Measurements from ENCODE around the gene FOXP3.

FOXP3 gene

DNA sequence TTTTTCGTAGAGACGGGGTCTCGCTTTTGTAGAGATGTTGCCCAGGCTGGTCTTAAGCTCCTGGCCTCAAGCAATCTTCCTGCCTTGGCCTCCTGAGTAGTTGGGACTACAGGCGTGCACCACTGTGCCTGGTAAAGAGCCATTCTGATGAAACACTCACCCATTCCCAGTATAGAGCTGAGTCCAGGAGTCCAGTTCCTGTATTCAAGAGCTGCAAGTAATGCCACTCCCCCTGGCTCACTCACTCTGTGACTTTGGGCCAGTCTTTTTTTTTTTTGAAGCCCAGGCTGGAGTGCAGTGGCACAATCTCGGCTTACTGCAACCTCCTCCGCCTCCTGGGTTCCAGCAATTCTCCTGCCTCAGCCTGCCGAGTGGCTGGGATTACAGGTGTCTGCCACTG lies 25.8 kb downstream of the FOXP3 start:
- DNase-seq (ENCODE audit: low read depth in 1 of 2, low spot score in 1 of 2): no peak
- no peak for TF ChIP-seq JUND (IDR thresholded peaks at IDR 0.05; ENCODE audit: low read depth)
- in situ Hi-C loops (cut with HindIII; ENCODE audit: low pct_unique_long_range_greater_than_20kb, low sequenced_read_pairs): no loop called here

DNA sequence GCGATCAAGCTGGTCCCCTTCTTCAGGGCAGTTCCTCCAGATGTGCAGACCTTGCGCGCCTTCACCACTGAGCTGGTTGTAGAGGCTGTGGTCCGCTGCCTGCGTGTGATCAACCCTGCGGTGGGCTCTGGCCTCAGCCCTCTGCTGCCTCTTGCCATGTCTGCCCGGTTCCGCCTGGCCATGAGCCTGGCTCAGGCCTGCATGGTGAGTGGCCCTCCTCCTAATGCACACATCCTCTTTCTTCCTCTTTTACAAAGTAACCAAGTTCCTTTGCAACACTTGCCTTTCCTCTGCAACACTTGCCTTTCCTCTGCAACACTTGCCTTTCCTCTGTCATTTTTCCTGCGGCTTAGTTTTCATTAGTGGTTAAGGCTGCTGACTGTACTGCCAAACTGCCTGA lies 27.4 kb downstream of the FOXP3 start:
- no peak for DNase-seq (ENCODE audit: low read depth in 1 of 2, low spot score in 1 of 2)
- TF ChIP-seq JUND (IDR thresholded peaks at IDR 0.05; ENCODE audit: low read depth): no peak
- in situ Hi-C loops (cut with HindIII; ENCODE audit: low pct_unique_long_range_greater_than_20kb, low sequenced_read_pairs): no loop called here

GRCh38 chrX:49233887-49234555 lies 30.5 kb downstream of the FOXP3 start:
- DNase-seq (ENCODE audit: low read depth in 1 of 2, low spot score in 1 of 2): no peak
- in situ Hi-C loops (cut with HindIII; ENCODE audit: low pct_unique_long_range_greater_than_20kb, low sequenced_read_pairs): no loop called here
- TF ChIP-seq JUND (IDR thresholded peaks at IDR 0.05; ENCODE audit: low read depth): no peak

- no peak for TF ChIP-seq JUND (IDR thresholded peaks at IDR 0.05; ENCODE audit: low read depth)
- no peak for DNase-seq (ENCODE audit: low read depth in 1 of 2, low spot score in 1 of 2)
- in situ Hi-C loops (cut with HindIII; ENCODE audit: low pct_unique_long_range_greater_than_20kb, low sequenced_read_pairs): no loop called here
Measured at GRCh38 chrX:49233176-49233575, 31.3 kb downstream of the FOXP3 start, which contains the start of gene CACNA1F. Gene CACNA1F (minus strand): TSS chrX:49233340. CDS start chrX:49233309, 31 bp downstream.

- in situ Hi-C loops (cut with HindIII; ENCODE audit: low pct_unique_long_range_greater_than_20kb, low sequenced_read_pairs): no loop called here
- no peak for TF ChIP-seq JUND (IDR thresholded peaks at IDR 0.05; ENCODE audit: low read depth)
- no peak for DNase-seq (ENCODE audit: low read depth in 1 of 2, low spot score in 1 of 2)
Measured at GRCh38 chrX:49232525-49232924, 32.0 kb downstream of the FOXP3 start.

GRCh38 chrX:49231333-49232000 lies 33.0 kb downstream of the FOXP3 start:
- in situ Hi-C loops (cut with HindIII; ENCODE audit: low pct_unique_long_range_greater_than_20kb, low sequenced_read_pairs): no loop called here
- no peak for TF ChIP-seq JUND (IDR thresholded peaks at IDR 0.05; ENCODE audit: low read depth)
- no peak for DNase-seq (ENCODE audit: low read depth in 1 of 2, low spot score in 1 of 2)

GRCh38 chrX:49230500-49231232 lies 33.8 kb downstream of the FOXP3 start:
- no peak for TF ChIP-seq JUND (IDR thresholded peaks at IDR 0.05; ENCODE audit: low read depth)
- DNase-seq (ENCODE audit: low read depth in 1 of 2, low spot score in 1 of 2): peak; percentile 47 to 78
- in situ Hi-C loops (cut with HindIII; ENCODE audit: low pct_unique_long_range_greater_than_20kb, low sequenced_read_pairs): no loop called here

DNA sequence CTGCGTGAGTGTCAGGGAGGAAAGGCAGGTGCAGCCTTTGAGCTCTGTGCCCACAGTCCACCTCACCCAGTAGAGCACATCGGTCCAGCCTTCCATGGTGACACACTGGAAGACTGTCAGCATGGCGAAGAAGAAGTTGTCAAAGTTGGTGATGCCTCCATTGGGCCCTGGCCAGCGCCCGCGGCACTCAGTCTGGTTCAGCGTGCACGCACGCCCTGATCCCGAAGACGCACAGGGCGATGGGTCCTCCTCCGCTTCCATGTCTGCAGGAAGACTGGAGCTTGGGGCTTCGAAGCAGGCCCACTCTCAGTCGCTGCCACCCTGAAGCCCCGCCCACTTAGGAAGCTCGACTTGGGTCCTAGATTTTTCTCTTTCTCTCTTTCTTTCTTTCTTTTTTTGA lies 36.3 kb downstream of the FOXP3 start:
- no peak for TF ChIP-seq JUND (IDR thresholded peaks at IDR 0.05; ENCODE audit: low read depth)
- in situ Hi-C loops (cut with HindIII; ENCODE audit: low pct_unique_long_range_greater_than_20kb, low sequenced_read_pairs): no loop called here
- no peak for DNase-seq (ENCODE audit: low read depth in 1 of 2, low spot score in 1 of 2)

- TF ChIP-seq JUND (IDR thresholded peaks at IDR 0.05; ENCODE audit: low read depth): no peak
- no peak for DNase-seq (ENCODE audit: low read depth in 1 of 2, low spot score in 1 of 2)
- in situ Hi-C loops (cut with HindIII; ENCODE audit: low pct_unique_long_range_greater_than_20kb, low sequenced_read_pairs): no loop called here
Measured at GRCh38 chrX:49227726-49228125, 36.8 kb downstream of the FOXP3 start.

DNA sequence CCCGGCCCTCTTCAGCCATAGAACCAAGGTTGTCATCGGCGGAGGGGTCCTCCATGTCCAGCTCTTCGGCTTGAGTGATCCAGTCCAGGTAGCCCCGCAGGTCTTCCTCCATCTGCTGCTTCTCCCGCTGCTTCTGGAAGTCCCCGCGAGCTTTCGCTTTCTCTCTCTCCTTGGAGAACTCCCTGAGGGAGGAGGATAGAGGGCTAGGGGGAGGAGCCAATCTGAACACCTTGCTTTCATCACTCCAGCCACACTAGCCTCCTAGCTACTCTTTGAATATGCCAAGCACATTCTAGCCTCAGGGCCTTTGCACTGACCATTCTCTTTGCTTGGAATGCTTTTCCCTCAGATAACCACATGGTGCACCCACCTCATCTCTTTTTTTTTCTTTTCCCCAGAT lies 37.6 kb downstream of the FOXP3 start:
- no peak for TF ChIP-seq JUND (IDR thresholded peaks at IDR 0.05; ENCODE audit: low read depth)
- no peak for DNase-seq (ENCODE audit: low read depth in 1 of 2, low spot score in 1 of 2)
- in situ Hi-C loops (cut with HindIII; ENCODE audit: low pct_unique_long_range_greater_than_20kb, low sequenced_read_pairs): no loop called here

- no peak for DNase-seq (ENCODE audit: low read depth in 1 of 2, low spot score in 1 of 2)
- in situ Hi-C loops (cut with HindIII; ENCODE audit: low pct_unique_long_range_greater_than_20kb, low sequenced_read_pairs): no loop called here
- no peak for TF ChIP-seq JUND (IDR thresholded peaks at IDR 0.05; ENCODE audit: low read depth)
Measured at GRCh38 chrX:49225858-49226257, 38.7 kb downstream of the FOXP3 start.

- TF ChIP-seq JUND (IDR thresholded peaks at IDR 0.05; ENCODE audit: low read depth): no peak
- in situ Hi-C loops (cut with HindIII; ENCODE audit: low pct_unique_long_range_greater_than_20kb, low sequenced_read_pairs): no loop called here
Measured at GRCh38 chrX:49221868-49222267, 42.6 kb downstream of the FOXP3 start.

GRCh38 chrX:49220100-49220499 lies 44.4 kb downstream of the FOXP3 start:
- no peak for DNase-seq (ENCODE audit: low read depth in 1 of 2, low spot score in 1 of 2)
- in situ Hi-C loops (cut with HindIII; ENCODE audit: low pct_unique_long_range_greater_than_20kb, low sequenced_read_pairs): no loop called here
- no peak for TF ChIP-seq JUND (IDR thresholded peaks at IDR 0.05; ENCODE audit: low read depth)

More at GRCh38 chrX:49221868-49222267, 42.6 kb downstream of the FOXP3 start:
- no peak for DNase-seq (ENCODE audit: low read depth in 1 of 2, low spot score in 1 of 2)

All from T47D (cell line).